NCI-H774 (cell line): ENCODE results near the gene PSPN.

Experiments
- DNase-seq: peaks from one replicate; lab custom pipeline; 2025; lab: John Stamatoyannopoulos, UW

PSPN gene

DNA sequence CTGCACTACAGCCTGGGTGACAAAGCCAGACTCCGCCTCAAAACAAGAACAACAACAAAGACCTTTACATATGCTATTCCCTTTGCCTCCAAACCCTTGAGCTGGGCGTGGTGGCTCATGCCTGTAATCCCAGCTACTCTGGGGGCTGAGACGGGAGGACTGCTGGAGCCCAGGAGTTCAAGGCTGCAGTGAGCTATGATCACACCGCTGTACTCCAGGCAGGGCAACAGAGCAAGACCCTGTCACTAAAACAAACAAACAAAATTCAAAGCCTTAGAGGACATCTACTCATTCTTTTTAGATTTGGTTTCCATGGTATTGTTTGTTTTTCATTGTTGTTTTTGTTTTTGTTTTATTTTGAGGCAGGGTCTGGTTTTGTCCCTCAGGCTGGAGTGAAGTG, 50.1 kb downstream of the PSPN start:
- DNase-seq = no peak
